ENCODE results near the gene ZFP1.
"Not testable (repeated sequence)": the region's sequence is repeated elsewhere in the genome, so short reads cannot be mapped to it uniquely, and the experiment has no call there.

ZFP1 gene

DNA sequence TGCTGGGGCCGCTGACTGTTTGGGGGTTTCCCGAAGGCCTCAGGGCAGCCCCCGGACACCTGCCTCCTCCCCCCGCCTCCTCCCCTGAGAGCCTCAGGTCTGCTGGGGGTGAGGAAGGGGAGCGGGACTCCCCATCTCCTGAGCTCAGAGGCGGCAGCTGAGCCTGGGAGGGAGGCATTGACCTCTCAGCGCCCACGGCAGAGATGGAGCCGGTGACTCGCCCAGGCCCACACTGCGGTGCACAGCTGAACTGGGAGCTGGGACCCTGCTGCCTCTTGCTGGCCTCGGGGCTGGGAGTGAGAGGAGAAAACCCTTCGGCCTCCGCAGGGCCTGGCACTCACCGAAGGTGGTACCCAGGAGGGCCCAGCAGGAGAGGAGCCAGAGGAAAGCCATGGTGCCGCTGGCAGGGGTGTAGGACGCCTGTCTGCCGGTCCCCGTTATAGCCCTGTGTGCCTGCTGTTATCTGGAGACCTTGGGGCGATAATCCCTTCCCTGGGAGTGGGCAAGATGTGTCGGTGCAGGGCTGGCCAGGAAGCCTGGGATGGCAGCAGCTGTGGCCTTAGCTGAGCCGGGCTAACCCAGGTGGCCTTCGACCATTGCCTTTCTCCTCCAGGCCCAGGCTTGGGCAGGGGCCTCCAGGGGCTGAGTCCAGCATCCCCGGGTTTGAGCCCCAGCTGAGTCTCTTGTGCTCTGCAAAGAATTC, 58.6 kb downstream of the ZFP1 start, which contains the start of gene CTRB2:
Gene CTRB2 (minus strand): TSS at position 413 of the 703 bp plus-strand sequence. CDS start 20 bp downstream, at position 393.
- H3K4me3 ChIP-seq (ENCODE audit: insufficient read length, low read depth) = no peak within 1 kb of the TSS
- no peaks in the 10 kb centered on the region for H3K27me3 ChIP-seq (ENCODE audit: insufficient read depth, insufficient read length)
- no peaks in the 10 kb centered on the region for H3K9me3 ChIP-seq (ENCODE audit: insufficient read depth, low read length)
- peaks cover 10% of the 10 kb centered on the region for H3K4me1 ChIP-seq (ENCODE audit: insufficient read depth, insufficient read length)
- no peaks in the 10 kb centered on the region for H3K36me3 ChIP-seq (ENCODE audit: insufficient read depth, insufficient read length, low read length)
- no peak for DNase-seq (ENCODE audit: low read depth, low spot score)
- no peak within 1 kb of the TSS for H3K9ac ChIP-seq (ENCODE audit: insufficient read length, low read depth)
- no peak for TF ChIP-seq SUZ12 (IDR thresholded peaks at IDR 0.05; ENCODE audit: extremely low read depth, insufficient read depth, insufficient read length)
- no peak for TF ChIP-seq YY1 (IDR thresholded peaks at IDR 0.05; ENCODE audit: insufficient read depth, insufficient read length)
- TF ChIP-seq ZNF274 (IDR thresholded peaks at IDR 0.05; ENCODE audit: low read depth, low read length) = no peak

- no peak for TF ChIP-seq ZNF274 (IDR thresholded peaks at IDR 0.05; ENCODE audit: low read depth, low read length)
- TF ChIP-seq SUZ12 (IDR thresholded peaks at IDR 0.05; ENCODE audit: extremely low read depth, insufficient read depth, insufficient read length) = no peak
- TF ChIP-seq YY1 (IDR thresholded peaks at IDR 0.05; ENCODE audit: insufficient read depth, insufficient read length) = no peak
- Histone ChIP-seq H3K4me3 (ENCODE audit: insufficient read length, low read depth) (no peak overlapping the region), H3K9me3 (ENCODE audit: insufficient read depth, low read length) (no peaks in the 10 kb centered on the region), H3K9ac (ENCODE audit: insufficient read length, low read depth) (no peak overlapping the region), H3K4me1 (ENCODE audit: insufficient read depth, insufficient read length) (peaks cover 14% of the 10 kb centered on the region), H3K36me3 (ENCODE audit: insufficient read depth, insufficient read length, low read length) (no peaks in the 10 kb centered on the region), H3K27me3 (ENCODE audit: insufficient read depth, insufficient read length) (no peaks in the 10 kb centered on the region)
- DNase-seq (ENCODE audit: low read depth, low spot score) = no peak
Measured at GRCh38 chr16:75207831-75208230, 59.5 kb downstream of the ZFP1 start.

DNA sequence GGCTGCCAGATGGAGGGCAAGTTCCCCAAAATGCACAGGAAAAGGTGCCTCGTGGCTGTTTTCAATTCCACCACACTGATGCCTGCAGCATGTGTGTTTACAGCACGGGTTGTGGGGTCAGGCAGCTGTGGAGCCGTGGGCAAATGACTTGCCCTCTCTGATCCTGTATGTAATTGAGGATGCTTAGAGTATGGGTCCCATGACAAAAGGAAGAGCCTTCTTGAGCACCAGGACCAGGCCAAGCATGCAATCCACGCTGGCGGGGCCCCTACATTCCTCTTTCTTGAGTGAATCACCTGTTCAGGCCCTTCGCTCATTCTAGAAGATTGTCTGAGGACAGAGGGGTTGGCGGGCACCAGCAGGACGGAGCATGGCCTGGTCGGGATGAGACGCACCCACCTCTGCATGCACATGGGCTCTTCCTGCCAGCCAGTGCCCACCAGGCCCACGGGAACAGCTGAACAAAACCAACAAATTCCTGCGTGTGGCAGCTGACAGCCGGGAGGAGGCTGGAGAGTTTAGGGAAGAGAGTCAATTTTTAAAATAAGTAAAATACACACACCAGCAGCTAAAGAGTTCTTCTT, 60.0 kb downstream of the ZFP1 start:
- Histone ChIP-seq H3K27me3 (ENCODE audit: insufficient read depth, insufficient read length) (no peaks in the 10 kb centered on the region), H3K4me3 (ENCODE audit: insufficient read length, low read depth) (no peak overlapping the region), H3K9ac (ENCODE audit: insufficient read length, low read depth) (no peak overlapping the region), H3K36me3 (ENCODE audit: insufficient read depth, insufficient read length, low read length) (no peaks in the 10 kb centered on the region), H3K9me3 (ENCODE audit: insufficient read depth, low read length) (no peaks in the 10 kb centered on the region), H3K4me1 (ENCODE audit: insufficient read depth, insufficient read length) (peaks cover 14% of the 10 kb centered on the region)
- no peak for DNase-seq (ENCODE audit: low read depth, low spot score)
- TF ChIP-seq SUZ12 (IDR thresholded peaks at IDR 0.05; ENCODE audit: extremely low read depth, insufficient read depth, insufficient read length) = no peak
- TF ChIP-seq YY1 (IDR thresholded peaks at IDR 0.05; ENCODE audit: insufficient read depth, insufficient read length) = no peak
- TF ChIP-seq ZNF274 (IDR thresholded peaks at IDR 0.05; ENCODE audit: low read depth, low read length) = no peak

DNA sequence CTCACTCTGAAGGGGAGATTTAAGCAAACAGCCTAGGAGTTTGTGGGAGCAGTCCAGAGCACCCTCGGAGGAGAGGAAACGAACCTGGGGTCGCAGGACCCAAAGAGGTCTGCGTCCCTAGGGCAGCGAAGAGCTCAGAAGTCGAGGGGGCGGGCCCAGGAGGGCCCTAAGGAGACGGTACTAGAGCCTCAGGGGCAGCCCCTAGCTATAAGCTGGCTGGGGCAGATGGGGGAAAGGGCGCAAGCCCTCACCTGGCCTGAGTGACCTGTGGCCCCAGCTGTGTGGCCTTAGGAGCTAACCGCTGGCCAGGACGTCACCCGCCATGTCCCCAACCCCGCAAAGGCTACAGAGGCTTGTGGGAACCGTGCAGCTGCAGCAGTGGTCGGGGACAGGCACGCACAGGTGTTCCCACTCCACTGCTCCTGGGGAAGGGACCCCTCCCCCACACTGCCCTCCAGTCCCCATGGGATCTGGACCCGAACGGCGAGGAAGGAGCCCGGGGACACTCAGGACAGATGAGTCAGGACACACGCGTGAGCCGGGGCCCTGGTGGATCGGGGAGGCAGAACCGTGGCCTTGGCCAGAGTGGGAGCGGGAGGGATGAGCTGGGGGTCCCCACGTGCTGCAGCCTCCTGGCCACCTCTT, 60.7 kb downstream of the ZFP1 start:
- H3K9me3 ChIP-seq (ENCODE audit: insufficient read depth, low read length) = no peaks in the 10 kb centered on the region
- peaks cover 12% of the 10 kb centered on the region for H3K4me1 ChIP-seq (ENCODE audit: insufficient read depth, insufficient read length)
- no peaks in the 10 kb centered on the region for H3K27me3 ChIP-seq (ENCODE audit: insufficient read depth, insufficient read length)
- no peak for DNase-seq (ENCODE audit: low read depth, low spot score)
- no peak overlapping the region for H3K9ac ChIP-seq (ENCODE audit: insufficient read length, low read depth)
- no peaks in the 10 kb centered on the region for H3K36me3 ChIP-seq (ENCODE audit: insufficient read depth, insufficient read length, low read length)
- no peak for TF ChIP-seq ZNF274 (IDR thresholded peaks at IDR 0.05; ENCODE audit: low read depth, low read length)
- no peak for TF ChIP-seq YY1 (IDR thresholded peaks at IDR 0.05; ENCODE audit: insufficient read depth, insufficient read length)
- TF ChIP-seq SUZ12 (IDR thresholded peaks at IDR 0.05; ENCODE audit: extremely low read depth, insufficient read depth, insufficient read length) = no peak
- no peak overlapping the region for H3K4me3 ChIP-seq (ENCODE audit: insufficient read length, low read depth)

DNA sequence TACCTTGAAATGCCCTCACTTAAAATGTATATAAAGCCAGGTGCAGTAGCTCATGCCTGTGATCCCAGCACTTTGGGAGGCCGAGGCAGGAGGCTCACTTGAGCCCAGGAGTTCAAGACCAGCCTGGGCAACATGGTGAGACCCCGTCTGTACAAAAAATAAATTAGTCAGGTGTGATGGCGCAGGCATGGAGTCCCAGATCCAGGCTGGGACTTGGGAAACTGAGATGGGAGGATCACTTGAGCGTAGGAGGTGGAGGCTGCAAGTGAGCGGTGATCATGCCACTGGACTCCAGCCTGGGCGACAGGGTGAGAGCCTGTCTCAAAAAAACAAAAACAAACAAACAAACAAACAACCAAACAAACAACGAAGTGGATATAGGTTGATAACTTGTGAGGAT, 61.2 kb downstream of the ZFP1 start:
- not testable (repeated sequence) for H3K9ac ChIP-seq (ENCODE audit: insufficient read length, low read depth); H3K4me3 ChIP-seq (ENCODE audit: insufficient read length, low read depth); H3K9me3 ChIP-seq (ENCODE audit: insufficient read depth, low read length); H3K4me1 ChIP-seq (ENCODE audit: insufficient read depth, insufficient read length); DNase-seq (ENCODE audit: low read depth, low spot score); H3K27me3 ChIP-seq (ENCODE audit: insufficient read depth, insufficient read length); H3K36me3 ChIP-seq (ENCODE audit: insufficient read depth, insufficient read length, low read length)

DNA sequence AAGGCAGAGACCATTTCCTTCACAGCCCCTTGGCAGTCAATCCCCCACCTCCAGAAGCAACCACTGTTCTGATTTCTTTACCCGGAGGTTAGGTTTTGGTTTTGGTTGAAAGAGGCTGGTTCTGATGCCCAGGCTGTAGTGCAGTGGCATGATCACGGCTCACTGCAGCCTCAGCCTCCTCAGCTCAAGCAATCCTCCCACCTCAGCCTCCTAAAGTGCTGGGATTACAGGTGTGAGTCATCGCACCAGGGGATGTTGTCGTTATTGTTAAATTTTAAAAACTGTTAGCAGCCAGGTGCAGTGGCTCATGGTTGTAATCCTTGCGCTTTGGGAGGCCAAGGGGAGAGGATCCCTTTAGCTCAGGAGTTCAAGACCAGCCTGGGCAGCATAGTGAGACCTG, 61.6 kb downstream of the ZFP1 start:
- TF ChIP-seq SUZ12 (IDR thresholded peaks at IDR 0.05; ENCODE audit: extremely low read depth, insufficient read depth, insufficient read length) (no peak), YY1 (IDR thresholded peaks at IDR 0.05; ENCODE audit: insufficient read depth, insufficient read length) (no peak), ZNF274 (IDR thresholded peaks at IDR 0.05; ENCODE audit: low read depth, low read length) (no peak)
- Histone ChIP-seq H3K9ac (ENCODE audit: insufficient read length, low read depth) (no peak overlapping the region), H3K4me3 (ENCODE audit: insufficient read length, low read depth) (no peak overlapping the region), H3K27me3 (ENCODE audit: insufficient read depth, insufficient read length) (no peaks in the 10 kb centered on the region), H3K4me1 (ENCODE audit: insufficient read depth, insufficient read length) (peaks cover 9% of the 10 kb centered on the region), H3K9me3 (ENCODE audit: insufficient read depth, low read length) (no peaks in the 10 kb centered on the region), H3K36me3 (ENCODE audit: insufficient read depth, insufficient read length, low read length) (no peaks in the 10 kb centered on the region)
- no peak for DNase-seq (ENCODE audit: low read depth, low spot score)

- not testable (repeated sequence) for H3K9ac ChIP-seq (ENCODE audit: insufficient read length, low read depth); DNase-seq (ENCODE audit: low read depth, low spot score); H3K4me3 ChIP-seq (ENCODE audit: insufficient read length, low read depth); H3K27me3 ChIP-seq (ENCODE audit: insufficient read depth, insufficient read length); H3K36me3 ChIP-seq (ENCODE audit: insufficient read depth, insufficient read length, low read length); H3K4me1 ChIP-seq (ENCODE audit: insufficient read depth, insufficient read length); H3K9me3 ChIP-seq (ENCODE audit: insufficient read depth, low read length)
Measured at GRCh38 chr16:75211286-75211685, 63.0 kb downstream of the ZFP1 start.

Measured in NT2/D1 (cell line).